Hypothalamus (tissue), 51 donors: ENCODE data around the gene NCKAP5L.
"Not testable (repeated sequence)": the region's sequence is repeated elsewhere in the genome, so short reads cannot be mapped to it uniquely, and the experiment has no call there.

Source experiments
- DNase-seq, 51 donors: peaks; one replicate each; lab custom pipeline; 2025; lab: John Stamatoyannopoulos, UW

The NCKAP5L gene

DNA sequence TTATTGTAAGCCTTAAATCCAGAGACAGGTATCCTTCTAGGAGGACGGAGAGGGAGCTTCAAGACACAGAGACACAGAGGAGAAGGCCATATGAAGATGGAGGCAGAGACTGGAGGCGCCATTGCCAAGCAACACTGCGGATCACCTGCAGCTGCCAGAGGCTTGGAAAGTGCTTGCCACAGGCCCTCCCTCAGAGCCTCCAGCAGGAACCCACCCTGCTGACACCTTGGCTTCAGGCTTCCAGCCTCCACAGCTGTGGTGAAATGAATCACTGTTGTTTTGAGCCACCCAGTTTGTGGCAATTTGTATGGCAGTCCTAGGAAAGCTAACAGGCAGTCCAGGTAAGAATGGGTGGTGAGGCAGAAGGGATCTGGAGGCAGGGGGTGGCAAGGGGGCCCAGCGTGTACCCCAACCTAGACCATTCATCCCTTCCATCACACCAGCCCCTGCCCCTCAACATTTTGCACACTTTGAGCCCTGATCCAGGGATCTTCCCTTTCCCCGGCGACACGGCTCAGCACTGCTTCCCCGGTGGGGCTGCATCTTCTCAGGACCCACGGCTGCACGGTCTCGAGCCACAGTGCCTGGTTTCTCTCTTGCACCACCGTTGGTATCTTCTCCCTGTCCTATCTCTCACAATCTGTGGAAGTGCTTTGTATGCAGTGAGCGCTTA is 37.0 kb upstream of the NCKAP5L start:
- DNase-seq = no peak

DNA sequence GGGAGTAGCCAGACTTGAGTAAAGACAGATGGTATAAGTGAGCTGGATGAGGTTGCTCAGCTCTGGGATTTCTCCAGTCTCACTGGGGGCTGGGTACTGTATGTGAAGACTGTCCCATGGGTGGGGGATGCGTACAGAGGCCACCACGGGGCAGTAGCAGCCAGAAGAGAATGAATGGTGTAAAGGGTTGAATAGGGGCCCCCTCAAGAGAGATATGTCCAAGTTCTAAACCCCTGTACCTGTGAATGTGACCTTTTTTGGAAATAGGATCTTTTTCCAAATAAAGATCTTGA is 36.5 kb upstream of the NCKAP5L start:
- DNase-seq = no peak

DNA sequence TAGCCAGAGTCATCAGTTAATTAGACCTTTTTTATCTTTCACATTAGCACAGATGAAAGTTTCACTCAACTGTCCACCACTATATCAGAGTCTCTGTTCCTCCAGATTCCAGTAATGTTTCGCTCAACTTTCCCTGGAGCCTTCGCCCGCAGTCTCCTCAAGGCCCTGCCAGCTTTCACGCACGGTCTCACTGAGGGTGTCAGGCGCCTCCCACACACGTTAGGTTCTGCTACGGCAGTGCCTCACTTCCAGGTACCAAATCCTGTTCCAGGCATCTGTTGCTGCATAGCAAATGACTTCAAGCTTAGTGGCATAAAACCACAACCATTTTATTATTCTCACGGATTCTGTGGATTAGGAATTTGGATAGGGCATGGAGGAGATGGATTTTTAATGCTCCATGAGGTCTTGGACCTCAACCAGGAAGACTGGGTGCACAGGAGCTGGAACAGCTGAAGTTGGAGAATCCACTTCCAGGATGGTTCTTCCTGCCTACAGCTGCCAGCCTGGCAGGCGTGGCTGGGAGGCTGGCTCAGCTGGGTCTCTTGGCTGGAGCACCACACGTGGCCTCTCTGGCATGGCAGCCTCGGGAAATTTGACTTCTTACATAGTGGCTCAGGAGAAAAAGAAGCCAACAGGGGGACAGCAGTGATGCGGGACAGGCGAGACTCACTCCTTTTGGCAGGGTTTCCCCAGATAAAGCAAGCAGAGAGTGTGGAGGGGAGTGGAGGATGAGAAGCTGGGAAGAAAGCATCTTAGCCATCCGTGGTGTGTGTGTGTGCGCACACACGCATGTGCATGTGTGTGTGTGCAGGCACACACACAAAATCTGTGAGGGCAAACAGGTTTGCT is 36.0 kb upstream of the NCKAP5L start:
- peak in 3 of 51 donors; percentile 17 to 28 (median 18) for DNase-seq

DNA sequence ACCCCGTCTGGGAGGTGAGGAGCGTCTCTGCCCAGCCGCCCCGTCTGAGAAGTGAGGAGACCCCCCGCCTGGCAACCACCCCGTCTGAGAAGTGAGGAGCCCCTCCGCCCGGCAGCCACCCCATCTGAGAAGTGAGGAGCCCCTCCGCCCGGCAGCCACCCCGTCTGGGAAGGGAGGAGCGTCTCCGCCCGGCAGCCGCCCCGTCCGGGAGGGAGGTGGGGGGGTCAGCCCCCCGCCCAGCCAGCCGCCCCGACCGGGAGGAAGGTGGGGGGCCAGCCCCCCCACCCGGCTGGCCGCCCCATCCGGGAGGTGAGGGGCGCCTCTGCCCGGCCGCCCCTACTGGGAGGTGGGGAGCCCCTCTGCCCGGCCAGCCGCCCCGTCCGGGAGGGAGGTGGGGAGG is 32.7 kb upstream of the NCKAP5L start:
- DNase-seq = not testable (repeated sequence)

DNA sequence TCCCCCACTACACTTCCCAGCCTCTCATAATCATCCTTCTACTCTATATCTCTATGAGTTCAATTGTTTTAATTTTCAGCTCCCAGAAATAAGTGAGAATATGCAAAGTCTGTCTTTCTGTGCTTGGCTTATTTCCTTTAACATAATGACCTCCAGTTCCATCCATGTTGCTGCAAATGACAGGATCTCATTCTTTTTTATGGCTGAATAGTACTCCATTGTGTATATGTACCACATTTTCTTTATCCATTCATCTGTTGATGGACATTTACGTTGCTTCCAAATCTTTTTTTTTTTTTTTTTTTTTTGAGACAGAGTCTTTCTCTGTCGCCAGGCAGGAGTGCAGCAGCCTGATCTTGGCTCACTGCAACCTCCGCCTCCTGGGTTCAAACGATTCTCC is 27.7 kb upstream of the NCKAP5L start:
- DNase-seq = not testable (repeated sequence)

DNA sequence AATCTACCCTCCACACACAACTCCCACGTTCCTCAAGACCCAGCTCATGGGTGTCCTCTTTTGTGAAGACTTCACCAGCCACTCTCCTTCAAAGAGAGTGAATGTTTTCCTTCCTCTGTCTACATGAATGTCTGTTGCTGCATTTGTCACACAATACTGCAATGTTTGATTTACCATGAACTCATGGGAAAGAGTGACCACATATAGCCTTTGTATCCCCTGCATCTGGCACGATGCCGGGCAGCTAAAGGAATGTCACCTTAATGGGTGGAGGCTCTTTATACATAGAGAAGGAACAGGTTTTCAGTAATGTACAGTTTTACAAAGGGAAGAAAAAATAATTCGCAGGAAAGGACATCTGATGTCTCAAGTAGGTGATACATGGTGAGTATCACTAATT is 26.8 kb upstream of the NCKAP5L start:
- no peak for DNase-seq

DNA sequence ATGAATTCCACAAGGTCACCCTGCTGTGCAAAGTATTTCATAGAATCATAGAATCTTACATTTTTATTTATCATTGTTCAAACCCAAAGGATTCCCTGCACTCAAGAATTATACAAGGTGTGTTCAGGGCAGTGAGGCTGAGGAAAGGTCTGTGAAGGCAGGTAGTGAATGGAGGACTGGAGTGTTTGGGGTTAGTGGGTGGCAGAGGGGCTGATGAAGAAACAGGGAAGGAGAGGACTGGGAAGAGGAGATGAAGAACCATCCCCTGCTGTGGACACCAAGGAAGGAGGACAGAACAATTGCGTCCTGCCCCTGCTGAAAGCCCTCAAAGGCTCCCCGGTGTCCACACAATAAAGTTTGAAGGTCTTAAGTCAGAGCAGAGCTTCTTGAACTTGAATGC is 25.5 kb upstream of the NCKAP5L start:
- no peak for DNase-seq

DNA sequence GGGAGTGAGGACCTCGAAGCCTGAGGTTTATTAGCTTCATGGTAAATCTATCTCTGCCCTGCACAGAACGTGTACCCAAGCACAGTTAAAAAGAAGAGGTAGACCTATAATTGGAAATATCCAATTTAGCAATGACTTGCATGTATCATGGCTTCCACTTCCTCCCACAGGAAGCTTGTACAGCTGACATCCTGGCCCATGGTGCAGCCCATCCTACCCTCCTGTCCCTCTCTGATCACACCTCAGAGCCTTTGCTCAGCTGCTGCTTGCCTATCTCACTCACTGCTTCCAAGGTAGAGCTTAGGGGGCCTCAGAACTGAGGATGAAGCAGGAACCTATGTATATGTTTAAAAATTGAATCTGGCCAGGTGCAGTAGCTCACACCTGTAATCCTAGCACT is 18.9 kb upstream of the NCKAP5L start:
- no peak for DNase-seq

DNA sequence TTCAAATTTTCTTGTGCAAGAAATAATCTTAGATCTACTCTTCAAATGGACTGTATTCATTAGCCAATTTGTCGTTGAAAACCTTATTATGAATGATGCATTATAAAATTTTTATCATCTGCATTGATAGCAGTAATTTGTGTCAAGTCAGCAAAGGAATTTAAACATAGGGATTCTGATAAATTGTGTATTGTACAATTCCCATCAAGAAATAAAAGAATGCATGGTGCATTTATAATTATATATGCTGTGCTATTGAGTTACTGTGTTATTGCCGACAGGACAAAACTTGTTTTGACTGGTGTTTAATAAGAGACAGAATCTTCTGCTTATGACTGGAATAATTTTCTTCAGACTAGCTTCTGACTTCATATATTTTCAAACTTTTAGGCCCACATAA is 17.8 kb upstream of the NCKAP5L start:
- DNase-seq = no peak

DNA sequence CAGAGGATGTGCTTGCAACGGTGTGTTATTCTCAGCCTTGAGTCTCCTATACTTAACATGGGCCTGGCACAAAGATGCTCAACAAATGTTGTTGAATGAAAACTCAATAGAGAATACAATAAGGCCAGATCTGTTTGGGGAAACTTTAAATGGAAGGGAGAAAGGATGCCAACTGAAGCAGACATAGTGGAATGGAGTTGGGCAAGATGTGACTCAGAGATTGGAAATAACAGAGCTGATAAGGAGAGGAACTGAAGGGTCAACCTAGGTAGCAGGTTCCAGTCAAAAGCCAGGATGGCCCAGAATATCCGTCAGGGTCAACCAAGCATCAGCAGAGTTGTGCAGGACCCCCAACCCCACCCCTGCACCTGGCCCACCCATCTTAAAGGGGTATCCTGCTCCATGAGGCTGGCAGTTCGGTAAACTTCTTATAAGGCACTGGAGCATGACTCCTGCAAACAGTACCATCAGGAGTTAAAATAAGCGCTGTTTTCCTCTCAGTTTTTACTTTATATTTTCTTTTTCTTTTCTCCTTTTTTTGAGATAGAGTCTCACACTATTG is 15.7 kb upstream of the NCKAP5L start:
- DNase-seq = no peak

DNA sequence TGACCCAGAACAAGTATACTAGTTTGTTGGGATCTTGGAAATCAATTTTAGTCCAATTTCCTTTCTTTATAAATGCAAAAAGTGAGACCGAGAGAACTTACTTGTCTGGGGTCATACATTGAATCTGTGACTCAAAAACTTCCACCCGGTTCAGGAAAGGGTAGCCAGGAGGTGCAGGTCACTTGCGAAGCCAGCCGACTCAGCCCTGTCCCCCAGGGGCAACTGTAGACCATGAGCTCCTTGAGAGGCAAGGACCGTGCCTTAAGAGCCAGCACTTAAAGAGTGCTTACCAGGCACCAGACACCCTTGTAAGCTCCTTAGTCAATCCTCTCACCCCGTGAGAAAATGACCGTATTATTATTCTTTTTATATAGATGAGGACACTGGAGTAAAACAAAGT is 15.2 kb upstream of the NCKAP5L start:
- DNase-seq = no peak

DNA sequence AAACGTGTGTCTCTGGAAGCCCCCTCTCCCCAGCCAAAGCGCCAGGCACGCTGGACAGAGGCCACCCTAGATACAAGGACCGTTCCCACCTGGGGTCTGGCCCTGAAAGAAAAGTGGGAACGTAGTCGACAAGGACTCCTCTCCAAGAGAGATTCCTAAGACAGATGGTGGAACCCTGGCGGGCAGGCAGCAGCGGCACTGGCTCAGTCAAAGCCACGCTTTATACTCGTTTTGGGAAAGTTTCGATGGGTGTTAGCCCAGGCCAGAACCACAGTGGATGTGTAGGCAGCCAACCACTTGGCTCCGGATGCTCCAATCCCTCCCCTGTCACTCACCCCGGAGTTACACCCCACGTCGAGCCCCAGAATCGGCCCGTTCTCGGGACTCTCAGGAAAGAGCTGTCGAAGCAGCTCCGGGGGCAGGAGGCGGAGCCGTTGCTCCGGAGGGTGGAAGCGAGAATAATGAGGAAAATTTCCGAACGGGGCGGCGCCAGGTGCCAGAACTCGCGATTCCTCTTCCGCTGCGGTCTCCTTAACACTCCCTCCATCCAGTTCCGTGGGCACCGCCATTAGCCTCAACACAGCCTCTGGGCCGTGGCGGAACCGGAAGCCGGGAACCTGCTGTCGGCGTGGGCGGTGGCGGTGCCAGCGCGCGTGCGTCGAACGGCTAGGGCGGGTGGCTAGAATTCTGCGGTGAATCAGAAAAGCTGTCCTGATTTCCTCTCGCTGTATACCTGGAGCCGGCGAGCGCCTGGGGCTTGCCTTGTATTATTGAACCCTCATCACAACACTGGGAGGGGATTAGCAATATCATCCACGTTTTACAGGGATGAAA is 14.5 kb upstream of the NCKAP5L start, which contains the start of gene BCDIN3D:
Gene BCDIN3D, minus strand, starts transcription at position 588 of the 834 bp plus-strand sequence. Its CDS starts 19 bp downstream, at position 569.
- DNase-seq = peak; percentile 62 to 94 (median 83)

DNA sequence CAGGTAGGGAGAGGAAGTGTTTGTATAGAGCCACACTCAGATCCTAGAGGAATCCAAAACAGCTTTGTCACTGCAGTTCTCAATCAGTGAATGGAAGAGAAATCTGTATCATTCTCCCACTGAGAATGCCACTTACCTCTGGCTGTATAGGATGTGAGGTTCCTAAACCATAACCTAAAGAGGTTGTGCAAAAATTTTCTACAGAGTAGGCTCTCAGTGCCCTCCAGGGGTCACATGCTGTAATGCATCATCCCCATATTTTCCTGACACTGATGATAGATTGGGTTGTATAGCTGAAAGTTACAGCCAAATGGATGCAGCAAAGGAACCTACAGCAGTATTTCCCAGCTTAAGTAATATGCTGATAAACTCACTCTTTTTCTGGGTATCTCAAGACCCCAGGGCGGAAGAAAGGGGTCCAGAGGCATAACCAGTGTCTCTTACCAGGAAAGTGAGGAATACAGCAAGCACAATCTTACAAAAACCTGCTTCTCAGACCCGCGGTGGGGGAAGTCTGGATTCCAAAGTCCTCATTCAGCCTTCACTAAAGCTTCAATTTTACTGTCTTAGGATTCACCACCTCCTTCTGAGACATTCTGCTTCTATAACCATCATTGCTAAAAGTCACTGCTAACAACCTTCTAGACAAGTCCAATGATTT is 10.9 kb upstream of the NCKAP5L start:
- DNase-seq = peak in 8 of 51 donors; percentile 5 to 37 (median 14)

DNA sequence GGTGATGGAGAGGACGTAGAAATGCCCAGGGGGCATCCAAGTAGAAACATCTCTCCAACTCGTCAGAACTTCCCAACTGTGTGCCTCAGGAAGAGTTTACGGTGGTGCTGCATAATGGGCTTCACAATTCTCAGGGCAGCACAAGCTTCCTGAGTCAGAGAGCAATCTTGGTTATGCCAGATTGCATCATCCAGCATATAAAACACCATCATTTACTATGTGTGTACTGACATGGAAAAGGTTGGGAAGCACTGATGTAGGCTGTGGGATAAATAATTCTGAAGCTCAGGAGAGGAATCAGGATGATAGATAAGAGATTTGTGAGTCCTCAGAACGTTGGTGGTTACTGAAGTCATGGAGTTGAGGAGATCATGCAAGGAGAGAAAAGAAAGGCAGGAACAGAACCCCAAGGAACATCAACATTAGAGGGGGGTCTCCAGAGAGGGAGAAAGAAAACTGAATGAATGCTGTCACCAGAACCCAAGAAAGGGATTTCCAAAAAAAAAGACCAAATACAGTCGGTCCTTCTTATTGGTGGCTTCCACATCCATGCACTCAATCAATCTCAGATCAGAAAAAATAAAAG is 4.7 kb upstream of the NCKAP5L start:
- no peak for DNase-seq

DNA sequence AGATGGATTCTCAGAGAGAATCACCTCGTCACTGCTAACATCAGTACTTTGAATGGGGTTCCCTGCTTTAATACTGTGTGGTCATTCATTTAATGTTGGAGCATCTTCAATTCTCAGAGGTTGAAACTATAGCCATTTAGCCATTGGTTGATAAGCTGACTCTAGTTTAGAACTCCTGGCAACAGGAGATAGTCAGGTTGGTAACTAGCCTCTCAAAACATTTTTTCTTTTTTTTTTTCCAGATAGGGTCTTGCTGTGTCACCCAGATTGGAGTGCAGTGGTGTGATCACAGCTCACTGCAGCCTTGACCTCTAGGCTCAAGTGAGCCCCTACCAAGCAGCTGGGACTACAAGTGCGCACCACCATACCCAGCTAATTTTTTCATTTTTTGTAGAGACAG is 3.5 kb upstream of the NCKAP5L start:
- DNase-seq = no peak

DNA sequence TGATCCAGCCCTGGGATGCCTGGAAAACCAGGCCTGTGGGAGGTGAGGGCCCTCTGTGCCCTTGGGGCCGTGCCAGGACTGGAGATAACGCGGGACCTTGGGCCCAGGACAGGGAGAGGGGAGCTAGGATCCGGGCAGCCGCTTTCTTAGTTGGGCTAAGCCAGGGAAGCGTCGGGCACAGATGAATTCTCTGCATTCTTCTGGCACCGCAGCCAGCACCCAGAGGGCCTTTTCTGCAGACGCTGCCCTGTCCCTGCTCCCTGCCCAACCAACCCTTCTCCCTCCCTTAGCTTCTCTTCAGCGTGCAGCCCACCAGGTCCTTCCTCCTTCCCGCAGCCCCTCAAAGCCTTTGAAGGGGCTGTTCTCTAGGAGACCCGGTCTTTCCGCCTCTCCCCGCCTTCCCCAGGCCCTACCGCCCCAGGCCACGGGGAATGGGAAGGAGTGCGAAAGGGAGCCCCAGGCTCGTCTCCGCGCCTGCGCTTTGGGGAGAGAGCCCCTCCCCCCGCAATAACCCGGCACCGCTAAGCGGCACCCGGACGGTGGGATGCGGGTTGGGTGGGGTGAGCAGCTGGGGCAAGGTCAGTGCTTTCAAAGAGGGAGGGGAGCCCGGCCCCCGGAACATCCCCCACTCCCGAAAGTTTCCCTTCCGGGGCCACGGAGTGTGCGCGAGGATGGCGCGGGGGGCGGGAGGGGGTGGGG is 663 bp downstream of the NCKAP5L start:
- DNase-seq = peak in 45 of 51 donors; percentile 29 to 86 (median 59)

DNA sequence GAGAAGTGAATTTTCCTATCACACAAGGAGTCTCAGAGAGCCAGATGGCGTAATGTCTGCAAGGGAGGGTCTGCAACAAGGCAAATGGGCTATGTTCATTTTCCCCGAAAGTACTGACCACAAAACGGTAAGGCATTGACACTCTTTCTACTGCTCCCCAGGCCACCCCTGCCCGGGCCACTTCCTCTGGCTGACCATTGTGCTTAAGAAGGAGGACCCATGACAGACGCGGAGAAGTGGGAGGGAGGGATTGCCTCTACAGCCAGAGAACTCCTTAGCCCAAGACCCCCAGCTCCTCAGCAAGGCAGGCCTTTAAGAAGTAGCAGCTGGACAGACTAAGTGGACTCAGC is 1.2 kb downstream of the NCKAP5L start:
- peak in 1 of 51 donors; percentile 29 for DNase-seq

DNA sequence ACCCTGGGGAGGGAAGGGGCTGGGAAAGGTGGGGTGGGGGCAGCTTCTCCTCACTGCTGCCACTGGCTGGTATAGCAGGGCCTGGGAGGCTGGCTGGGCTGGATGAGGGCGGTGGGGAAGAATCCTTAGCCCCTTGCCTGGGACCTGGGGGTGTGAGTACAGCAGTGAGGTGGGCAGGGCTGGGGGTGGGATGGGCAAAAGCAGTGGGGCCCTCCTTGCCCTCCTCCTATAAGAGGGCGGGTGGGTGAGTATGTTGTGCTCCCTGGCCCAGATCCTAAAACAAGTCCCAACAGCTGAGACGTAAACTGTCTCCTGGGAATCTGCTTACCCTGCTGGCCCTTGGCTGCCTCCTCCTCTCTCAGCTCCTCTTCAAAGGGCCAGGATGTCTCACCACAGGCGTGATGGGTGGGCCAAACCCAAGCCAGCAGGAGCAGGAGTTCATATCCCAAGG is 2.2 kb downstream of the NCKAP5L start:
- no peak for DNase-seq

DNA sequence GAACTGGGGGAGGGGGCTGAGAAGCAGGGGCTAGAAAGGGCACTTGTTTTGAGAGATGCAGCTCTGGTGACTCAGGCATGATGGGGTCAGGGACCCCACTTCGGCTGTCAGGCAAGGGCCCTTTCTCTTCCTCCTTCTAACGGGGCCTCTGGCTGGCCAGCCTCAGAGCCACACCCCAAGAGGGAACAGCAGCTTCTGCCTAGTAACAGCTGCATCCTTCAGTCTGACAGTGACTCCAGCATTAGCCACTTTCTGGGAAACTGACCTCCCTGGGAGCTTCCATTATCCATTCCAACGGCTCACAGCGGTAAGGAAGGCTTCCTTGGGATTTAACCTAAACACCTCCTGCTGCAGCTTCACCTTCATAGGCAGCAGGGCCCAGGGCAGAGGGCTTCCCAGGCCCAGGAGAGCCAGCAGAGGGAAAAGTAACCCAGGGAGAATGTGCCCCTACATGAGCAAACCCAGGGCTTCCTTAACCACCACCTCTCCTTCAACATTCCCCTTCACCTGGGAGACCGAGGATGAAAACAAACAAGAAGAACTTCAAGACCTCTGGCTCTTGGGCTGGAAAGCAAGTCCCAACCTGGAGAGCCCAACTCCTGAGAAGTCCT is 2.7 kb downstream of the NCKAP5L start:
- peak in 11 of 51 donors; percentile 7 to 38 (median 18) for DNase-seq
